ENCODE data around the gene CDC25B. TPM values are rescaled to one million over a fixed set of nuclear protein-coding genes. Genes with fewer than 3 reads are reported as not detected.

Gene CDC25B
- total RNA-seq, 1 experiment from 2014 or later = 69.6 TPM

GRCh38 chr20:3782597-3782996 lies 13.5 kb upstream of the CDC25B start:
- peaks cover 50% of the 10 kb centered on the region for H3K36me3 Mint-ChIP-seq (ENCODE audit: insufficient read depth, unreplicated experiment)
- DNase-seq = no peak
- H3K4me1 Mint-ChIP-seq (ENCODE audit: low read depth, unreplicated experiment) = peaks cover 20% of the 10 kb centered on the region
- CTCF ChIA-PET = no interaction called here
- H3K4me3 Mint-ChIP-seq (ENCODE audit: low read depth, unreplicated experiment) = no peak overlapping the region
- no peak overlapping the region for H3K27ac Mint-ChIP-seq (ENCODE audit: unreplicated experiment)
- TF ChIP-seq CTCF (IDR thresholded peaks at IDR 0.05; ENCODE audit: unreplicated experiment) = no peak
- BruUV-seq (replicated peaks) = no TSS peak
- H3K27me3 Mint-ChIP-seq (ENCODE audit: unreplicated experiment) = peaks cover 30% of the 10 kb centered on the region
- intact Hi-C loops (cut with micrococcal nuclease; ENCODE audit: unreplicated experiment) = no loop called here
- no peaks in the 10 kb centered on the region for H3K9me3 Mint-ChIP-seq (ENCODE audit: low read depth, unreplicated experiment)

- CTCF ChIA-PET = no interaction called here
- no peak overlapping the region for H3K27ac Mint-ChIP-seq (ENCODE audit: unreplicated experiment)
- intact Hi-C loops (cut with micrococcal nuclease; ENCODE audit: unreplicated experiment) = no loop called here
These were observed 13.0 kb upstream of the CDC25B start for GRCh38 chr20:3783068-3783489.

GRCh38 chr20:3783511-3784195 lies 12.5 kb upstream of the CDC25B start:
- peaks cover 42% of the 10 kb centered on the region for H3K36me3 Mint-ChIP-seq (ENCODE audit: insufficient read depth, unreplicated experiment)
- no peak for DNase-seq
- intact Hi-C loops (cut with micrococcal nuclease; ENCODE audit: unreplicated experiment) = no loop called here
- H3K9me3 Mint-ChIP-seq (ENCODE audit: low read depth, unreplicated experiment) = no peaks in the 10 kb centered on the region
- TF ChIP-seq CTCF (IDR thresholded peaks at IDR 0.05; ENCODE audit: unreplicated experiment) = no peak
- peaks cover 23% of the 10 kb centered on the region for H3K27me3 Mint-ChIP-seq (ENCODE audit: unreplicated experiment)
- no peak overlapping the region for H3K4me3 Mint-ChIP-seq (ENCODE audit: low read depth, unreplicated experiment)
- BruUV-seq (replicated peaks) = no TSS peak
- peaks cover 24% of the 10 kb centered on the region for H3K4me1 Mint-ChIP-seq (ENCODE audit: low read depth, unreplicated experiment)
- H3K27ac Mint-ChIP-seq (ENCODE audit: unreplicated experiment) = no peak overlapping the region
- CTCF ChIA-PET = interaction anchor here (0.6 kb wide), 1 partner anchor 94 kb away, joined by 3 read pairs; no protein-coding TSS in a partner anchor

More at GRCh38 chr20:3783068-3783489, 13.0 kb upstream of the CDC25B start:
- no peak overlapping the region for H3K4me3 Mint-ChIP-seq (ENCODE audit: low read depth, unreplicated experiment)
- no TSS peak for BruUV-seq (replicated peaks)
- TF ChIP-seq CTCF (IDR thresholded peaks at IDR 0.05; ENCODE audit: unreplicated experiment) = no peak
- DNase-seq = peak; percentile 31
- peaks cover 47% of the 10 kb centered on the region for H3K36me3 Mint-ChIP-seq (ENCODE audit: insufficient read depth, unreplicated experiment)
- H3K9me3 Mint-ChIP-seq (ENCODE audit: low read depth, unreplicated experiment) = no peaks in the 10 kb centered on the region
- peaks cover 20% of the 10 kb centered on the region for H3K4me1 Mint-ChIP-seq (ENCODE audit: low read depth, unreplicated experiment)
- peaks cover 29% of the 10 kb centered on the region for H3K27me3 Mint-ChIP-seq (ENCODE audit: unreplicated experiment)

GRCh38 chr20:3784216-3784853 lies 11.8 kb upstream of the CDC25B start:
- CTCF ChIA-PET = interaction anchor here (0.6 kb wide), 1 partner anchor 93 kb away, joined by 3 read pairs; no protein-coding TSS in a partner anchor
- Mint-ChIP-seq H3K4me3 (ENCODE audit: low read depth, unreplicated experiment) (no peak overlapping the region), H3K9me3 (ENCODE audit: low read depth, unreplicated experiment) (no peaks in the 10 kb centered on the region), H3K4me1 (ENCODE audit: low read depth, unreplicated experiment) (peaks cover 31% of the 10 kb centered on the region), H3K27me3 (ENCODE audit: unreplicated experiment) (peaks cover 16% of the 10 kb centered on the region), H3K27ac (ENCODE audit: unreplicated experiment) (peak overlapping the region; percentile 44), H3K36me3 (ENCODE audit: insufficient read depth, unreplicated experiment) (peaks cover 42% of the 10 kb centered on the region)
- intact Hi-C loops (cut with micrococcal nuclease; ENCODE audit: unreplicated experiment) = no loop called here
- TSS peak; percentile 70 for BruUV-seq (replicated peaks)
- DNase-seq = no peak
- no peak for TF ChIP-seq CTCF (IDR thresholded peaks at IDR 0.05; ENCODE audit: unreplicated experiment)
